ENCODE measurements around the gene ANKIB1.

- TF ChIP-seq, protein P1, sequence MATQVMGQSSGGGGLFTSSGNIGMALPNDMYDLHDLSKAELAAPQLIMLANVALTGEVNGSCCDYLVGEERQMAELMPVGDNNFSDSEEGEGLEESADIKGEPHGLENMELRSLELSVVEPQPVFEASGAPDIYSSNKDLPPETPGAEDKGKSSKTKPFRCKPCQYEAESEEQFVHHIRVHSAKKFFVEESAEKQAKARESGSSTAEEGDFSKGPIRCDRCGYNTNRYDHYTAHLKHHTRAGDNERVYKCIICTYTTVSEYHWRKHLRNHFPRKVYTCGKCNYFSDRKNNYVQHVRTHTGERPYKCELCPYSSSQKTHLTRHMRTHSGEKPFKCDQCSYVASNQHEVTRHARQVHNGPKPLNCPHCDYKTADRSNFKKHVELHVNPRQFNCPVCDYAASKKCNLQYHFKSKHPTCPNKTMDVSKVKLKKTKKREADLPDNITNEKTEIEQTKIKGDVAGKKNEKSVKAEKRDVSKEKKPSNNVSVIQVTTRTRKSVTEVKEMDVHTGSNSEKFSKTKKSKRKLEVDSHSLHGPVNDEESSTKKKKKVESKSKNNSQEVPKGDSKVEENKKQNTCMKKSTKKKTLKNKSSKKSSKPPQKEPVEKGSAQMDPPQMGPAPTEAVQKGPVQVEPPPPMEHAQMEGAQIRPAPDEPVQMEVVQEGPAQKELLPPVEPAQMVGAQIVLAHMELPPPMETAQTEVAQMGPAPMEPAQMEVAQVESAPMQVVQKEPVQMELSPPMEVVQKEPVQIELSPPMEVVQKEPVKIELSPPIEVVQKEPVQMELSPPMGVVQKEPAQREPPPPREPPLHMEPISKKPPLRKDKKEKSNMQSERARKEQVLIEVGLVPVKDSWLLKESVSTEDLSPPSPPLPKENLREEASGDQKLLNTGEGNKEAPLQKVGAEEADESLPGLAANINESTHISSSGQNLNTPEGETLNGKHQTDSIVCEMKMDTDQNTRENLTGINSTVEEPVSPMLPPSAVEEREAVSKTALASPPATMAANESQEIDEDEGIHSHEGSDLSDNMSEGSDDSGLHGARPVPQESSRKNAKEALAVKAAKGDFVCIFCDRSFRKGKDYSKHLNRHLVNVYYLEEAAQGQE (IDR thresholded peaks at IDR 0.05): no peak
- TF ChIP-seq EGR1 (IDR thresholded peaks at IDR 0.05; ENCODE audit: low read depth in 2 of 2): no peak
- no peak for TF ChIP-seq CTCF (IDR thresholded peaks at IDR 0.05; ENCODE audit: low read depth, low read length, missing input control)
Observed at GRCh38 chr7:92230547-92230946, 15.2 kb upstream of the ANKIB1 start.
